HT1080 (cell line): ENCODE data around the gene RAI1. TPM values are rescaled to one million over a fixed set of nuclear protein-coding genes. Genes with fewer than 3 reads are reported as not detected.
"Not testable (repeated sequence)": the region's sequence is repeated elsewhere in the genome, so short reads cannot be mapped to it uniquely, and the experiment has no call there.

ENCODE experiments used
- DNase-seq: peaks from one replicate; pipeline ENCODE4 v3.0.0-alpha.2; 2015; ENCODE audit warnings: low read depth
- total RNA-seq: library from RNA; depleted of rRNA; stranded (reverse); fragments of >200 nt; shearing (Covaris generic); gene quantifications from 2 replicates; pipeline ENCODE4 v1.2.3, GENCODE V29; 2014

RAI1 gene
- total RNA-seq, 1 experiment from 2014 or later = 9.5 TPM

GRCh38 chr17:17679243-17679642 lies 2.0 kb upstream of the RAI1 start:
- DNase-seq = no peak

- no peak for DNase-seq
Observed at GRCh38 chr17:17679748-17680147, 1.5 kb upstream of the RAI1 start.

DNA sequence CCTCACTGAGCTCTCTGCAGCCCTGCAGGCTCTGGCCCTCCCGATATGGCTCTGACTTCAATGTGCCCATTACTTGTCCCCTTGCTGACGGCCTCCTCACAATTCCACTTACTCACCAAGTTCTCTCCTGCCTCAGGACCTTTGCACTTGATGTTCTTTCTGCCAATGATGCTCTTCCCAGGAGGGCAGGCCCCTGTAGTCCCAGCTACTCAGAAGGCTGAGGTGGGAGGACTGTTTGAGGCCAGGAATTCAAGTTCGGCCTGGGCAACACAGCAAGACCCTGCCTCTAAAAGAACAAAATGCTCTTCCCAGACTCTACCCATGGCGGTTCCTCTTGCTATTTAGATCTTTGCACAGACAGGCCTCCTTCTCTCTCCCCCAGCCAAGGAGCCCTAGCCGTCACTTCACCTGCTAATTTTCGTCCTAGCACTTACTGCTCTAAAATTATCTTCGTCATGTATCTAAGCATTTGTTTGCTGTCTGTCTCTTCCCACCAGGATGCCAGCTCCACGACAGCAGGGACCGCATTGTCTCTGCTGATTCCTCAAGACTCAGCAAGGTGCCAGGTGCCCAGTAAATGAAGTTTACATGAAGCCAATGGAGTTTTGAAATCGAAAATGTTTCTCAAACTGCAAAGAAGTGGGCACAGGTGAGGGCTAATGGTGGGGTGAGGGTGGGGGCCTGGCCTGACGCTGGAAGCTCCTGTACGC lies 626 bp upstream of the RAI1 start:
- no peak for DNase-seq

DNA sequence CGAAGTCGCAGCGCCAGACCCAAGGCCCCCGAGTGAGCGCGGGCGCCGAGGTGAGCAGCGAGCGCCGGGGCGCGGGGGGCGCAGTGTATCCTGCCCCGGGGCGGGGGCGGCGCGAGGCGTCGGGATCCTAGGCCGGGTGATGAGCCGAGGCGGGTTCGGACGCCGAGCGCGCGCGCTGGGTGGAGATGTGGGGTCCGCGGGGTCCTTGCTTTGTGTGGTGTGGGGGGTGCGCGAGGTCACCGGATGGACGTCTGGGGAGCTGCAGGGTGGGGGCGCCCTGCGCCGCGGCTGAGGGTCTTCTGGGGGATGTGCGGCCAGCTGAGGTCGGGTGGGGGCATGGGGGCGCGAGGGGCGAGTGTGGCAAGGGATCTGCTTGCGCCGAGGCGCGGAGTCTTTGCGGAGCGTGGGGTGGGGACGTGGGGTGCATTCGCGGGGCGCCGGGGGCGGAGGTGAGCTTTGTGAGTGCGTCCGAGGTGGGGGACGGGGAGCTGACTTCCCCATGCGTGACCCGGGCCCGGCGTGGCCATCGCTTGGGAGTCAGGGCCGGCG lies 560 bp downstream of the RAI1 start:
- no peak for DNase-seq

DNA sequence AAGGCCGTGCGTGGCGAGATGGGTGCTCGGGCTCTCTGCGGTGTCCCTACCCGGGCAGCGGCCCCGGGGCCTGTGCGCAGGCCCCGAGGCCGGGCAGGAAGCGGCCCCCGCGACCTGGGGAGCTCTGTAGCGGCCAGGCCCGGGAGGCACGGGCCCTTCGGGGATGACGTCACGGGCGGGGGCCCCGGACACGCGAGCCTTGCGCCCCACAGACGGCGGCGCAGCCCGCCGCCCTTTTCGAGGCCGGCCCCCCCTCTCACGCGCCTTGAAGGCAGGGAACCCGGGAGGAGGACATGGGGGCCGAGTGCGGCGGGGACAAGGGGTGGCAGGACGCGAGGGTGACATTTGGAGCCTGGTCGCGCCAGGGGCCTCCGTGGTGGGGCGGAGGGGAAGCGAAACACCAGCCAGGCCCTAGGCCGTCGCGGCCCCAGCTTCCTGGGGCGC lies 1.1 kb downstream of the RAI1 start:
- no peak for DNase-seq

DNA sequence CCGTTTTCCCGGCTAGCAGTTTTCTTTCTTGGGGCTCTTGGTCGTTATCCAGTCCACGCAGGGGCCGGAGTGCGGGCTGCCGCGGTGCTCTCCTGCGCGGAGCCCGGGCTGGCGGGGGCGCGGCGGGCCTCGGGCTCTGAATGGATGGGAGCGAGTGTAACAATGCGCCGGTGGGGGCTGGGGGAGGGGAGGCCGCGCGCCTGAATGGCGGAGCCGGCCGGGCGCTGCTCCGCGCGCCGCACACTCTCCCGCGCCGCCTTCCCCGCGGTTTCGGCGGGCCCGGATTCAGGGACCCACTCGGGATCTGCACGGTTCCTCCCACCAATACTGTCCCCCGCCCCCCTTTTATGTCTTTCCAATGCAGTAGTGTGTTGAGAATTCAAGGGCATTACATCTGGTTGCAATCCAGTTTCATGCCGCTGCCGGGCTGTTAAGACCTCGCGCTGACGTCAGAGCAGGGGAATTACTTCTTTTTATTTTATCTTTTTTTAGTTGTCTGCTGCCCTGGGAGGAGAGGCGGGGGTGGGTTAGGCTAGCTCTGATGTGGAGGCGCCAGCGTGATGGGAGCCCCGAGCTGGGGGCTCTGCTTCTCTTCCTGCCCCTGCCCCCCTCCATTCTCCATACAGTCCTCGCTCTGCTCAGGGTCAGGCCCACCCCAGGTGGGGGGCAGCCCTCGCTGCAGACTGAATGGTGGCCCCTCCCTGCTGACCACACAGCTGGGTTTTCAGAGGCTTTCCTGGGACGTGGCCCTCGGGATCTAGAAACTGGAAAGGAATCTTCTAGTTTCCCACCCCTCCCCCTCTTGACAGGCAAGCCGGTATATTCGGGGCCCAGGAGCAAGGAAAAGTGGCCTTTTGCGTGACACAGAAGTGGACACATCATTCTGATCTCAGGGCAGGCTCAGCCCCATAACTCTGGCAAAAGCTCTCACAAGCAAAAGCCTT lies 1.8 kb downstream of the RAI1 start:
- peak; percentile 49 for DNase-seq

- no peak for DNase-seq
Observed at GRCh38 chr17:17683710-17684365, 2.6 kb downstream of the RAI1 start.

- no peak for DNase-seq
Observed at GRCh38 chr17:17684906-17685774, 3.9 kb downstream of the RAI1 start.

GRCh38 chr17:17685775-17686291 lies 4.6 kb downstream of the RAI1 start:
- peak; percentile 67 for DNase-seq

GRCh38 chr17:17689312-17689711 lies 8.1 kb downstream of the RAI1 start:
- DNase-seq = no peak

- not testable (repeated sequence) for DNase-seq
Observed at GRCh38 chr17:17690233-17690632, 9.0 kb downstream of the RAI1 start.

- DNase-seq = no peak
Observed at GRCh38 chr17:17691468-17692263, 10.4 kb downstream of the RAI1 start.

GRCh38 chr17:17692353-17693252 lies 11.3 kb downstream of the RAI1 start:
- DNase-seq = no peak

DNA sequence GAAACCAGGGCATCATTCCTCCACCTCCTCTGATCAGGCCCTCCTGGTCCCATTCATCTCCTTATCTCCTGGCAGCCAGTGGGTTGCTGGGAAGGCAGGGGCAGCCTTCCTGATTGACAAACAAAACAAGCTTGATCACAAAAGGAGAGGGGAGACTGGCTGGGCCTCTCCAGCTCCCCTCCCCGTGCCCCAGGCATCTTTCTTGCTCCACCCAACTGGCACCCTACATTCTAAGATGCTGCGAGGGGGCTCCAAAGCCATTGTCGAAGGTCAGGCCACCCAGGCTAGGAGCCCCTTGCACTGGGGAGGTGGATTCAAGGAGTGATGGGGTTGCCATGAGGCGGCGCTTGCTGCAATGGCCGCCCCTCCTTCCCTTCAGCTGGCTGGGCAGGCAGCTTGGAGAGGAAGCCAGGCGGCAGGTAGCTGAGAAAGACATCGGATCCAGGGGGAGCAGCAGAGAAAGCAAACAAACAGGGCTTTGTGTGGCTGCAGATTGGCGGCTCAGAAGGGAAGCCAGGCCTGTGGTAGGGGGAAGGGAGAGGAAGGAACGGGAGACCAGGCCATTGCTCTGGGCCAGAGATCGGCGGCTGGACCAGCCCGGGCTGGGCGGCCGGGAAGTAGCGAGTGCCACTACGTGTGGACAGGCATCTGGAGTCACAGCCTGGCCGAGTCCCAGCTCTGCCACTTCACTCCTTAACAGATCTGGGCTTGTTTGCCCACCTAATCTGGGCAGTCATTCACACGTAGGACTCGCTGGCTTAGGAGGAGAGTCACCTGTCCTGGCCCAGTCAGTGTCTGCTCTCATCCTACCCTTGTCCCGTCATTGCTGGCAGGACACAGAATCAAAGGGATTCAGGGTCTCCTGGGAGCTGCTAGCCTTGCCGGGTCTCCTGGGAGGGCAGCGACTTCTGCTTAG lies 12.3 kb downstream of the RAI1 start:
- DNase-seq = peak; percentile 40

GRCh38 chr17:17694169-17695081 lies 13.2 kb downstream of the RAI1 start:
- peak; percentile 79 for DNase-seq

GRCh38 chr17:17696085-17696484 lies 14.8 kb downstream of the RAI1 start:
- no peak for DNase-seq
